GM12878 (cell line): ENCODE measurements around the gene AGFG1. TPM values are rescaled to one million over a fixed set of nuclear protein-coding genes. Genes with fewer than 3 reads are reported as not detected.
"Not testable (repeated sequence)": the region's sequence is repeated elsewhere in the genome, so short reads cannot be mapped to it uniquely, and the experiment has no call there.

Experiments
- ATAC-seq: fragments of 200-7000 bp; cut with Tn5 transposase; 3 replicates; pipeline ENCODE4 v1.9.1; 2020; ENCODE audit warnings: mild to moderate bottlenecking, moderate library complexity
- BruUV-seq: library from RNA; stranded (reverse); fragments of 400-500 nt; replicated peaks from 2 replicates; lab custom pipeline; 2021; lab: Mats Ljungman, UMichigan
- CTCF ChIA-PET: fragments of 300-600 bp; sonication (Branson Sonifier 250); formaldehyde crosslinking; extraction: SDS; loops from one replicate; lab custom pipeline; 2021; ENCODE audit warnings: inconsistent platforms; lab: Yijun Ruan, JAX
- POLR2A ChIA-PET: fragments of 350-600 bp; formaldehyde crosslinking; extraction: SDS; loops from one replicate; lab custom pipeline; 2021; ENCODE audit warnings: inconsistent platforms; lab: Charles Lee
- RAD21 ChIA-PET: fragments of 300-600 bp; sonication (Branson Sonifier 250); formaldehyde crosslinking; loops from one replicate; lab custom pipeline; 2023; ENCODE audit warnings: antibody characterized with exemption; ENCODE audit not compliant: unreplicated experiment; lab: Charles Lee
- SMC1A ChIA-PET: fragments of 300-600 bp; sonication (Branson Sonifier 250); formaldehyde crosslinking; loops from one replicate; lab custom pipeline; 2023; ENCODE audit not compliant: unreplicated experiment, uncharacterized antibody; lab: Charles Lee
- DNase-seq: peaks from one replicate; pipeline ENCODE4 v3.0.0-alpha.2; 2011; ENCODE audit warnings: low read depth, low spot score
- FAIRE-seq: peaks from 3 replicates; lab custom pipeline; 2011; peaks lifted over from hg19 to GRCh38; lab: Jason Lieb, UNC
- H2AFZ ChIP-seq: 2 replicates; pipeline ENCODE4 v1.6.0; 2011; ENCODE audit warnings: low read depth, low read length, control low read depth; ENCODE audit not compliant: control insufficient read depth
- H3K27ac ChIP-seq: 2 replicates; pipeline ENCODE4 v1.5.1; 2011; ENCODE audit warnings: control low read depth; ENCODE audit not compliant: control insufficient read depth, insufficient read depth
- H3K27me3 ChIP-seq, 2 experiments: replicated peaks in 1 of 2; 2 replicates each; pipeline versions ENCODE4 v1.6.0 to v1.6.1; 2011; ENCODE audit warnings: low read length in 1 of 2; ENCODE audit not compliant: control insufficient read depth in 2 of 2, insufficient read depth in 2 of 2
- H3K36me3 ChIP-seq, 2 experiments: 2 replicates each; pipeline ENCODE4 v1.5.1; 2011; ENCODE audit warnings: low read length in 1 of 2; ENCODE audit not compliant: control insufficient read depth in 2 of 2, insufficient read depth in 2 of 2
- H3K4me1 ChIP-seq: 2 replicates; pipeline ENCODE4 v1.6.1; 2011; ENCODE audit warnings: mild to moderate bottlenecking, low read length, moderate library complexity, mixed read lengths; ENCODE audit not compliant: control insufficient read depth, insufficient read depth
- H3K4me2 ChIP-seq: 2 replicates; pipeline ENCODE4 v1.6.0; 2011; ENCODE audit warnings: control low read depth; ENCODE audit not compliant: control insufficient read depth, insufficient read depth
- H3K4me3 ChIP-seq: fragments of 200-600 bp; sonication (generic); 2 replicates; pipeline ENCODE4 v1.5.1; 2016
- H3K79me2 ChIP-seq: 2 replicates; pipeline ENCODE4 v1.6.0; 2011; ENCODE audit warnings: low read length; ENCODE audit not compliant: control insufficient read depth, insufficient read depth
- H3K9ac ChIP-seq: 2 replicates; pipeline ENCODE4 v1.8.0; 2011; ENCODE audit warnings: low read length, control low read depth, mixed read lengths; ENCODE audit not compliant: control insufficient read depth, insufficient read depth
- H3K9me3 ChIP-seq: replicated peaks from 3 replicates; pipeline ENCODE4 v1.5.1; 2011; ENCODE audit warnings: mild to moderate bottlenecking, low read length; ENCODE audit not compliant: control insufficient read depth, insufficient read depth
- H4K20me1 ChIP-seq: 2 replicates; pipeline ENCODE4 v1.6.0; 2011; ENCODE audit not compliant: control insufficient read depth, insufficient read depth
- NR2F1 ChIP-seq: fragments of 450-650 bp; conservative IDR thresholded peaks from 2 replicates; pipeline ENCODE4 v1.6.1; 2017; ENCODE audit warnings: mild to moderate bottlenecking
- WGBS: methylation state at CpG from one replicate; pipeline ENCODE4 v1.1.6; 2016; ENCODE audit warnings: low lambda C conversion rate; ENCODE audit not compliant: insufficient replicate concordance, insufficient coverage; ENCODE audit errors: missing lambda C conversion rate; 5-methylcytosine and 5-hydroxymethylcytosine counted together
- in situ Hi-C: fragments of 300-500 bp; cut with MboI; formaldehyde crosslinking; loops from 9 replicates; pipeline ENCODE4 v1.14.3; 2018; ENCODE audit warnings: mixed read lengths
- intact Hi-C: fragments of 100-400 bp; cut with micrococcal nuclease; formaldehyde crosslinking; loops from one replicate; pipeline ENCODE4 v1.14.2; 2022; ENCODE audit not compliant: unreplicated experiment
- polyA plus RNA-seq, 11 experiments: library from polyadenylated mRNA; depleted of rRNA in 4 of 11; unstranded in 6 of 11; stranded (reverse) in 5 of 11; fragments of >200 nt; fragmentation: Nextera tagmentation in 4 of 11; fragmentation: Illumina TruSeq in 1 of 11; extraction: Ambion mirVana in 4 of 11; extraction: Trizol in 1 of 11; gene quantifications; 1 replicate in 1 of 11; 2 replicates in 10 of 11; pipeline versions ENCODE4 v1.2.1 to v1.2.3, GENCODE V29; 2011 to 2016; ENCODE audit warnings: inconsistent platforms in 2 of 11, missing spikeins in 2 of 11, low read depth in 1 of 11
- total RNA-seq, 4 experiments: library from RNA; depleted of rRNA in 3 of 4; stranded (reverse); fragments of >200 nt in 3 of 4; fragmentation: Illumina TruSeq in 1 of 4; extraction: Trizol in 1 of 4; gene quantifications; 2 replicates each; pipeline versions ENCODE4 v1.2.1 to v1.2.3, GENCODE V29; 2013 to 2021

AGFG1 gene
- total and polyA plus RNA-seq, 10 of the 15 experiments (the other 5 are each of a cell fraction or from before 2014, with no cell fraction given) = 7.3 to 243 (median 81.7) TPM

DNA sequence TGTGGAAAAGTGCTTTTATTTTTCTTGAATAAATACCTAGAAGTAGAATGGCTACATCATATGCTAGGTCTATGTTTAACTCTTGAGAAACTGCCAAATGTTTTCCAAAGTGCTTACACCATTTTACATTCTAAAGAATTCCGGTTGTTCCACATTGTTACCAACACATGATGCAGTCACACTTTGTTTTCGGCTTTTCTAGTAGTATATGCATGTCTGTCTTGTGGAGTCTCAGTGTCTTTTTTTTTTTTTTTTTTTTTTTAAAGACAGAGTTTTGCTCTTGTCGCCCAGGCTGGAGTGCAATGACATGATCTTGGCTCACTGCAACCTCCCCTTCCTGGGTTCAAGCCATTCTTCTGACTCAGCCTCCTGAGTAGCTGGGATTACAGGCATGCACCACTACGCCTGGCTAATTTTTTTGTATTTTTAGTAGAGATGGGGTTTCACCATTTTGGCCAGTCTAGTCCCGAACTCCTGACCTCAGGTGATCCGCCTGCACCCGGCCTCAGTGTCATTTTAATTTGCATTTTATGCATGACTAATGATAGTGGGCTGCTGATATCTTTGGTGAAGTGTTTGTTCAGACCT is 46.4 kb downstream of the AGFG1 start:
- H3K9me3 ChIP-seq, H3K4me2 ChIP-seq, POLR2A ChIA-PET, BruUV-seq, intact Hi-C loops, H3K27ac ChIP-seq, in situ Hi-C loops, H3K9ac ChIP-seq, DNase-seq, H3K36me3 ChIP-seq, FAIRE-seq, H3K4me3 ChIP-seq, H3K27me3 ChIP-seq, H4K20me1 ChIP-seq, H2AFZ ChIP-seq: not testable (repeated sequence)
- ChIA-PET RAD21 (interaction anchor here (0.7 kb wide), 1 partner anchor 107 kb away, joined by 6 read pairs; no protein-coding TSS in a partner anchor), SMC1A (interaction anchor here (1.3 to 1.9 kb wide), 2 partner anchors 10 to 45 kb away, joined by 3 to 4 read pairs; no protein-coding TSS in a partner anchor), CTCF (interaction anchor here (0.6 to 1.2 kb wide), 2 partner anchors 8 to 47 kb away, joined by 3 read pairs; no protein-coding TSS in a partner anchor)
- WGBS = 30% methylated on average over 6 of the region's 7 CpGs
- peak; percentile 46 for ATAC-seq
- Histone ChIP-seq H3K4me1 (peaks cover 23% of the 10 kb centered on the region), H3K79me2 (peaks cover 75% of the 10 kb centered on the region)
- TF ChIP-seq NR2F1 = 0 out of 2 replicates have a peak, but pooled peaks have one; percentile 36

DNA sequence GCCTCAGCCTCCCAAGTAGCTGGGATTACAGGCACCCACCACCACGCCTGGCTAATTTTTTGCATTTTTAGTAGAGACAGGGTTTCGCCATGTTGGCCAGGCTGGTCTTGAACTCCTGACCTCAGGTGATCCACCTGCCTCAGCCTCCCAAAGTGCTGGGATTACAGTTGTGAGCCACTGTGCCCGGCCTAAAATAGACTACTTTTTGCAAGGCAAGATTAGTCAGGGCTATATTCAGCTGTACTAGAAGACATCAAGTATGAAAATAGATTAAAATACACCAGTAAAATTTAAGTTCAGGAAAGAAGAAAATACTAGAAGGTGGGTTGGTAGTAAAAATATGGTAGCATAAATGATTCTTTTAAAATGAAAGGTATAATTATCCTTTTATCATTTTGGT is 49.2 kb downstream of the AGFG1 start:
- ChIA-PET SMC1A (interaction anchor here (1.2 to 2.4 kb wide), 6 partner anchors 9 to 48 kb away, joined by 3 to 9 read pairs (median 4); no protein-coding TSS in a partner anchor), CTCF (interaction anchor here (0.8 to 2.1 kb wide), 5 partner anchors 29 to 138 kb away, joined by 3 to 6 read pairs (median 5); no protein-coding TSS in a partner anchor), POLR2A (interaction anchor here (1.4 kb wide), 1 partner anchor 24 kb away, joined by 4 read pairs; no protein-coding TSS in a partner anchor), RAD21 (interaction anchor here (1.1 kb wide), 1 partner anchor 114 kb away, joined by 3 read pairs; no protein-coding TSS in a partner anchor)
- in situ Hi-C loops, BruUV-seq, intact Hi-C loops, H4K20me1 ChIP-seq, ATAC-seq, H3K4me3 ChIP-seq, FAIRE-seq, H3K9ac ChIP-seq, H3K27ac ChIP-seq, H3K27me3 ChIP-seq, H2AFZ ChIP-seq, H3K9me3 ChIP-seq, H3K4me2 ChIP-seq, DNase-seq: not testable (repeated sequence)
- WGBS = 100% methylated on average over 3 of the region's 3 CpGs
- peaks cover 2 to 18% of the 10 kb centered on the region in 2 experiments; a peak in 3 of 4 replicates for H3K36me3 ChIP-seq
- H3K4me1 ChIP-seq = peaks cover 23% of the 10 kb centered on the region
- peaks cover 57% of the 10 kb centered on the region for H3K79me2 ChIP-seq
